Measurements from ENCODE around the gene PACRG.

- TF ChIP-seq POLR2A (IDR thresholded peaks at IDR 0.05) (no peak), CTCF (IDR thresholded peaks at IDR 0.05) (no peak)
These were observed 193.8 kb downstream of the PACRG start for GRCh38 chr6:162921510-162922040.
